Dermis microvascular lymphatic vessel endothelial cell (primary cell): ENCODE measurements around the gene LPO. TPM values are rescaled to one million over a fixed set of nuclear protein-coding genes. Genes with fewer than 3 reads are reported as not detected.

Experiments
- DNase-seq, 2 donors: peaks; one replicate each; pipeline versions ENCODE4 v3.0.0 to v3.0.0-alpha.2; 2010; ENCODE audit warnings: low read depth in 2 of 2
- total RNA-seq: library from RNA; depleted of rRNA; stranded (reverse); fragments of >200 nt; gene quantifications from 2 replicates; pipeline ENCODE4 v1.2.1, GENCODE V29; 2014

LPO gene
- total RNA-seq, 1 donor from 2014 or later, result not detected

DNA sequence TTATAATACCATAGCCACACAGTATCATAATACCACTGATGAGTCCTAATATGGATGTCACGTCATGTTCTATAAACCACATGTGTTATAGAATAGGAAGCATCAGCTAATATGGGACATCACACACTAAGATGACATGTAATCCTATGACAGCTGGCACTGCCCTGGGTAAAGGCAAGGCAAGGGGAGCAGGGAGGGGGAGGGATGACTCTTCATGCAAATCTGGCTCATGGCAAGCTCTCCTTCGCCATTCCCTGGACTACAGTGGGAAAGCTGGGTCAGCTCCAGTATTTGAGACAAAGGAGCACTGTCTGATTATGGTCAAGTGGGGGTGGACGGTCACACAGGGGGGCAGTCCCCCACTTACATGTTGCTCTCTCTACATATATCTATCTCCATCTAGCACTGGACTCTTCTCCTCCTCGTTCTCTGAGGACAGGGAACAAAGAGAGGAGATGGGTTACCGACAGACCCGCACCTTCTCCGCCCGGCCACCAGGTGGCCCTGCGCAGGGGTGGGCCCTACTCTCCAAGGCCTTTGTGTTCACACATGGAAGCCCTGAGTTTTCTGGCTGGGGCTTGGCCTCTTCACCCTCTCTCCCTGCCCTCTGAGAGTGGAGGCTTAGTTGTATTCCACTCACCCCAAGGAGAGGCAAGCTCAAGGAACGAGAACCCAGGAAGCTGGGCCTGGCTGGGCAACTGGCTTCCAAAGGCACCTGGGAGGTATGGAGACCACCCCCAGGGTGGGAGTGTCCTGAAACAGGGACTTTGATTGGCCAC, 65.8 kb downstream of the LPO start:
- DNase-seq, result peak in 1 of 2 donors; percentile 36

DNA sequence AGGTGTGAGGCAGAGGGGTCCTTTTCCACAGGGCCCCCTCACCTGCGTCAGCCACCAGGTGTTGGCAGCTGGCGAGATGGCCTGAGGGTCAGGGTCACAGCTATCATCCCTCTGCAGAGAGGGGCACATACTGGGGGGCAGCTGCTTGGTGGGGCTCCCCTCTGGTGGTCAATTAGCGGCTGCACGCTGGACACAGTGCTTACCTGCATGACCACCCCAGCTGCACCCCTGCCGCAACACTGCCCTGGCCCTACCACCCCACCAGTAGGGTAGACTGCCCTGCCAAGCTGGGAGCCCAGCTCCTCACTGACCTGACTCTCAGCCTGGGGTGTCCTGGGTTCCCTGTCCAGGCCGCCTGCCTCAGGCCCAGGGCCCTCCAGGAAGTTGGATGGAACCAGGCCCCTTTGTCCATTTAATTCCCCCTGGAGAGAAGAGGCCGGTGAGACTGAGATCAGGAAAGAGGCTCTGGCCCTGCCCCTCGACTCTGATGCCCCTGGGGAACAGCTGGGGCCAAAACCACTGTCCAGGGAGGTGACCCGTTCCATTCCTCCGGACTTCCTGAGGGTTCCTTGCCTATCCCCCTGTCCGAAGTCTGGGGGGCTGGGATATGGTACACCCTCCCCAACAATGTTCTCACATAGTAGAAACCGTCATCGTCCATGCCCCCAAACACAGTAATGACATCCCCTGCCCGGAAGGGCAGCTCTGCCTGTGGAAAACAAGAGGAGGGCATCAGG, 66.5 kb downstream of the LPO start:
- no peak for DNase-seq

DNA sequence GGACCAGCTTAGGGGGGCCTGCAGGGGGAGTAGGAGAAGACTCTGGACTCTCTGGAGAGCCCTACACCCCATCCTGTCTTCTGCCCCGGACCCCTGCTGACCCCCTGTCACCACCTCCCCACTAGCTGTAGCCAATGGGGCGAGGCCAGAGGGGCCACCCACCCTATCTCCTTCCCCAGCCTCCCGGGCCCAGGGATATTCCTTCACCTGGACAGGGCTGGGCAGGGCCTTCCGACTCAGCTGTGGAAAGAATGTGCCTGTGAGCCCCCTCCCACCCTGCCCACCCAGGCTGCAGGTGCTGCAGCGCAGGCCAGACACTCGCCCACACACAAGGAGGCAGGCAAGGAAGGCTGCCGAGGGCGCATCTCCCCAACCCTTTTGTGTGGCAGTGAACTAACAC, 67.2 kb downstream of the LPO start:
- DNase-seq, result no peak

DNA sequence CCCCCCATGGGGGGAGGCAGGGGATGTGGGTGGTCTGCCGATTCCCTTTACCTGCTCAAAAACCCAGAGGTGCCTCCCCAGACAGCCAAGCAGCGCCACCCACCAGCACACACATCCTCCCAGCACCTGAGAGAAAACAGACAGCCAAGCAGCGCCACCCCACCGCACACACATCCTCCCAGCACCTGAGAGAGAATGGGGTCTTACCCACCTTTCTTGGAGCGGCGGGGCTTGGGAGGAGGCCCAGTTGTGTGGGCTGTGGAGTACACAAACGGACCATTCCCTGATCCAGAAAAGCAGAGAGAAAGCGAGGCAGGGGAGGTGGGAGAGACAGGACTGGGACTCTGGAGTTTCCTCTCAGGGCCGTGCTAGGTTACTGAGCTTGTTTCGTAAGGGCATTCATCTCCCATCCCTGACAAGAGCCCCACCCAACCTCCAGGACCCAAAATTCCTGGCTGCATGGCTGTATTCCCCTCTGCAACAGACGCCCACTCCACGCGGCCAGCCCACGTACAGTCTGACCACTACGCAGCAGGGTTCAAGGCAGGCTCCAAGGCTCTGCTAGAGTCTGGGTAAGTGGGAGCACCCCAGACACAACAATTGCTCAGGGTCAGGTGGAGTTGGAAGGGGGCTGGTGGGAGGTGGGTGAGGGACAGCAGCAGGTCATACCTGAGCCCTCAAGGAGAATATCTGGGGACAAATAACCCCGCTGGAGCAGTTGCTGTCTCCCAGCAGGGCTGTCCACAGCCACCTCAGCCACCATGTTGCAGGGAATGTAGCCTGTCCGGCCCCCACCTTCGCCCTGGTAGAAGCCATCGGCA, 68.0 kb downstream of the LPO start:
- no peak for DNase-seq

DNA sequence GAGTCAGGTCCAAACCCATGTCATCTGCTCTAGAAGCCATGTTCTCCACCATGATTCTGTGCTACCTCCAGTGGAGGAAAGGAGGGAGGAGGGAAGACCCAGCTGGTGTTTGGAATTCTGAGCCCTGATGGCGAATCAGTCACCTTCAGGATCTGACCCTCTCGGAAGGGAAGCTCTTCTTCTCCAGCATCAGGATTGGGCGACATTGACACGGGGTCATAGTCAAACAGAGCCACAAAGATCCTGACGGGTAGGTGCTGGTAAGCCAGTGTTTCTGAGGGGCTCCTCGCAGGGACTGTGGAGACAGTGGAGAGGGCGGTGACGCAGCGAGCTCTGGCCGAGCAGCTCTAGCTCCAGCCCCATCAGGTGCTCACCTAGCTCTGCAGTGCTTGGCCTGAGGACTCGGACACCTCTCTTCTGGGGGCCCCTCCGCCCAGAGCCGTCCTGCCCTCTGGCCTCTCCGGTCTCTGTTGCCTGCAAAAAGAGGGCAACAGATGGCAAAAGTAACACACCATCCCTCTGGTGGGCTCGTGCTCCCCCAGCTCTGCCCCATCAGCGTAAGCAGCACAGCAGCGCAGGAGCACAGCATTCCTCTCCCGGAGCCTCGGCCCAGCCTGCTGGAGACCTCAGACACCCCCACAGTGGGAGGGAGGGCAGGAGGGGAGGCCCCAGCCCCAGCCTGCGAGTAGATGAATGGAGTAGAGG, 69.2 kb downstream of the LPO start:
- no peak for DNase-seq

DNA sequence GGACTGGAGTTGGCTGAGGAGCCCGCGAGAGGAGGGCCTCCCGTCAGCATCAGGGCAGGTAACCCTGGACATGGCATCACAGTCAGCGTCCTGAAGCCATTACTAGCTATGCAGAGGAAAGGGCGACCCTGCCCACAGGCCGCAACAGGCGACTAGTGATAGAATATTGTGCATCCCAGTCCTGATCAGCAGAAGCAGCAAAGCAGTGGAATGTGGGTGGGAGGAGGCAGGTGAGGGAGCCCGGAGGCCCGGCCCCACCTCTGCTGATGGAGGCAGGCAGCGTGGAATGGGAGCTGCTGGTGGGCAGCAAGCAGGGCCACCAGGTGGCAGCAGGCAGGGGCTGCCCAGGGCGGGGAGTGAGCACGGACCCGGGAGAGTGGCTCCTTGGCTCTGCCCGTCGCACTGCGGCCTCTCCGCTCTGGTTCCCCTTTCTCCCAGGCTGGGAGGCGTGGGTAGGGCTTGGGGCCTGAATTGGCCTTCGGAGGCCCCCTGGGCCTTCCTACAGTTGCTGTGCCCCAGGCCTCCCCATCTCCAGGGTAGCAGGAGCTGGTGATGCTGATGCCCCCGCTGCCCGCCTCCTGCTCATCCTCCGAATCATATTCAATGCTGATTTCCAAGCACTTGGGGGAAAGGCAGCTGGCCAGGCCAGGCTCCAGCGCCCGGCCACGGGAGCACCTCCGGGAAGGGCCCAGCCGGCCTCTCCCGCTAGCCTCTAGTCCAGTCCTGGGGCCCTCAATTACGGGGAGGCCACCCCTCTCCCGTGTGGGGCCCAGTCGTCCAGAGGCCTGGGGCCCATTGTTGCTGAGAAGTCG, 70.0 kb downstream of the LPO start:
- DNase-seq, result peak in 1 of 2 donors; percentile 24

DNA sequence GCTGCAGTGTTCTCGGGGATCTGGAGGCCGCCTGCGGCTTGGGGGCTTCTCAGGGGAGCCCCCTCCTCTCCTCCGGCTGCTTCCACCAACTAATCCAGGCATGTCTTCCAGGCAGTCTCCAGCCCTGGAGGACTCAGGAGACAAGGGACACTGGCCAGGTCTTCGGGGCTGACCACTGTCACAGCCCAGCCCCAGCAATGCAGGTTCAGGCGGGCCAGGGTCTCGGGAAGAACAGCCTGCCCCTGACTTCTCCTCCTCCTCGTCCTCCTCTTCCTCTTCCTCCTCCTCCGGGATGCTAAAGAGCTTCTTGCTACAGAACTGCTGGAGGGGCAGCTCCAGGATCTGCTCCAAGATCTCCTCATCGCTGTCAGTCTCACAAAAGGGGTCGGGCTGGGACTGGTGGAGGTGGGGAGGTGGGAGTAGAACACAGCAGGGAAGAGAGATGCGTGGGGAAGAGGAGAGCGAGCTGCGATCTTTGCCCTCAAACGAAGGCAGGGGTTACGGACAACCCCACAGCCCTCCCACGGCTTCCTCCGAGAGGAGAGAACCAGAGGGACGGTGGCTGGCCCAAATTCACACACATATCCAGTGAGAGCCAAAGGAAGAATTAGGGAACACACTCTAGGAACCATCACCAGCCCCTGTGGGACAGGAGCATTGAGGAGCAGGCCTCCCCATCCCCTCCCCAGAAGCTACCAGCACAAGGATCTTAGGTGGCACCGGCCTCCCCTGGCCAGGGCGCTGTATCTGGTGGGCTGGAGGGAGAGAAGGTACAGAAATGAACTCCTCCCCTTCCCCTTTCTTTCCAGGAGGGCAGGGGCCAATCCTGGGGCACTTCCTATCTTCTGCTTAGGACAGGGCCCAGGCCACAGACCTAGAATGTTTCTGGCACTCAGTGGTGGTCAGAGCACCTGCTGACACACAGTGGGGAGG, 70.9 kb downstream of the LPO start:
- no peak for DNase-seq

DNA sequence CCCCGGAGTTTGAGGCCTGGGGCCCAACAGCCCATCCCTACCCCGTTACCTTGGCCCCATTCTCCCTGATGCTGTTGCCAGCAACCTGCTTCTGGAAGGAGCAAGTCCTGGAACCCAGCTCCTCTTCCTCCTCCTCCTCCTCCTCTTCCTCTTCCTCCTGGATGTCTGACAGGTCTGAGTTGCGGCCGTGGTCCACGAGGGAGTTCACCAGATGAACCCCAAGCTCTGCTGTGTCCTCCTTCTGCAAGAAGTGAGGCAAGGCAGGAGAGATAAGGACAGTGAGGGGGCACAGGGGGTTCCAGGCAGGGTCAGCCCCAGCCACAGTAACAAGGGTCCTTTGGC, 71.5 kb downstream of the LPO start:
- DNase-seq, result no peak

DNA sequence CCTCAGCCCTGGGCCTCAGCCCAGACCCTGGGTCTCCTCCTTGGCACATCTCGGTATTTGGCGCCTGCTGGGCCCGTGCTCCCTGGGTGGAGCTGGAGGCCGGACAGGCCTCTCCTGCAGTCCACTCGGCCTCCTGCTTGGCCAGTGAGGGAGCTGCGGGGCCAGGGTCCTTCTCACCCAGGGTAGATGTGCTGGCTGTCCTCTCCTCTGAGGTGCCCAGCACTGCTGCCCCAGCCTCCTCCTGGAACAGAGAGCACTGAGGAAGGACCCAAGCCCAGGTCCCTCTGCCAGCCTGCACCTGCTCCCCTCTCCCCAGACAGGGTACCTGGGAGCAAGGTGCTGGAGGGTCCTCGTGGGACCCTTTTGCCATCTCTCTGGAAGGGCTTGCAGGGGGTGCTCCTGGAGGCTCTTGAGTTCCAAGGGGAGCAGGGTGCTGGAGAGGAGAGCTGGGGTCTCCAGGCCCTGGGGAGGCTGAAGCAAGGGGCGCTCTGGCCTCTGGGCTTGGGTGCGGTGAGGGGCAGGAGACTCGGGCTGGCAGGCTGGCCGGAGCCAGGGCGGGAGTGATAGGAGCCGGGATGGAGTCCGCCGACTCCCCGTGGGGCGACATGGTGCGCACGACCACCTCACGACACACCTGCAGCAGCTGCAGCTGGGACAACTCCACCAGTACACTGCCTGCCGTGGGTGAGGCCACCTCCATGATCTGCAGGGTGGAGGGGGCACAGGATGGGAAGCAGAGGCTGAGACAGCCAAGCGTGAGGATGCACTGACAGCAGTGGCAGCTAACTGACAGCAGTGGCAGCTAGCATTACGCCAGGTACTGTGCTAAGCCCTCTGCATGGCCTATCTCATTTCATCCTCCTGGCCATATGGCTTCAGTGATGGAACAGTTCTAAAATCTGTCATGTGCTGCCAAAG, 72.4 kb downstream of the LPO start:
- no peak for DNase-seq

DNA sequence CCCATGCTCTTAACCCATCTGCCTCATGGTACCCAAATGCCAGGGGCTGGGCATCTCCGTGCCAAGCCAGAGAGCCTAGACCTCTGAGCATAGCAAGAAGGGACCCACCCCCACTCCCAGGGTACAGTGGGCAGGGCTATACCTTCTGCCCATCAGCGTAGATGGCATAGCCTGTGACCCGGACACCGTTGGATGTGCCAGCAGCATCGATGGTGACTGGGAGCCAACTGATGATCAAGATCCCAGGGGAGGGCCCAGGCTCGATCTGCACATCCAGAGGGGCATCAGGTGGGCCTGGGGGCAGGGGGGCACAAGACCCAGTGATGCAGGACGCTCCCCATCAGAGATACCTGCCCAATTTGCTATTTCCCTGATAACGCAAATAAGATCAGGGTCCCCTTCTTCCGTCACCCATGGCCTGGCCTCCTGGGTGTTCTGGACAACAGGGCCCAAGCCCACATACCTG, 73.1 kb downstream of the LPO start:
- no peak for DNase-seq

DNA sequence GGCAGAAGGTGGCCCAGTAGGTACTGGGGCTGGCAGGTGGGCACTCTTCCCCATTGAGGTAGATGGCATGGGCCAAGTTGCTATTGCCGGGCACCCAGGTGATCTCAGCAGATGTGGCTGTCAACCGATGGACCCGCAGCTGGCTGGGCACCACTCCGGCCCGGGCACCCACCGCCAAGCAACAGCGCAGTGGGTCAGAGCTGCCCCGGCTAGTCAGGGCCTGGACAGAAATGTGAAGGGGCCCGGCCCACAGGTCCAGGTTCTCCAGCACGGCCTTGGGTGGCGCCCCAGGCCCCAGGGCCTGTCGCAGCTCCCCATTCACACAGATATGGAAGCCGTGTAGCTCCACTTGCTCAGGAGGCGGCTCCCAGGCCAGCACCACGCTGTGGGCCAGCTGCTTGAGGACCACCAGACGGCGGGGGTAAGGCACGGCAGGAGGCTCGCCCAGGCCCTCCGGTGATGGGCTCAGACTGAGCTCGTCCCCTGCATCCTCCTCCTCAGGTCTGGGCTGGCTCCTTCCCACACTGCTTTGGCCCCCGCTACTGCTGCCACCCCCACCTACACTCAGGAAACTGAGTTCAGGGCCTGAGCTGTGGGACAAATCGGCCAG, 73.7 kb downstream of the LPO start:
- DNase-seq, result no peak

DNA sequence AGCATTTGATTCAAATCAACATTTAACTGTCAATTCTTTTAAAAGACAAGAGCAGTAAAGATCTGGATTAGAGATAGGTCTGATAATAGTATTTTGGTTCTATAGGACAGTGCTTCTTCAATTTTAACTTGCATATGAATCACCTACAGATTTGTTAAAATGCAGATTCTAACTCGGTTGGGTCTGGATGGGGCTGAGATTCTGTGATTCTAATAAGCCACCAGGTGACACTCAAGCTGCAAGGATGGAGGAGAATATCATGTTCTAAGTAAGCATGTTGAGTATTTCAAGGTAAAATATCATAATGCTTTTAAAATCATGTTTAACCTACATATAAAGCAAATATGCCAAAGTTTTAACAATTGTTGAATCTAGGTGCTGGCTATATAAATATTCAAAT, 74.4 kb downstream of the LPO start:
- DNase-seq, result no peak

DNA sequence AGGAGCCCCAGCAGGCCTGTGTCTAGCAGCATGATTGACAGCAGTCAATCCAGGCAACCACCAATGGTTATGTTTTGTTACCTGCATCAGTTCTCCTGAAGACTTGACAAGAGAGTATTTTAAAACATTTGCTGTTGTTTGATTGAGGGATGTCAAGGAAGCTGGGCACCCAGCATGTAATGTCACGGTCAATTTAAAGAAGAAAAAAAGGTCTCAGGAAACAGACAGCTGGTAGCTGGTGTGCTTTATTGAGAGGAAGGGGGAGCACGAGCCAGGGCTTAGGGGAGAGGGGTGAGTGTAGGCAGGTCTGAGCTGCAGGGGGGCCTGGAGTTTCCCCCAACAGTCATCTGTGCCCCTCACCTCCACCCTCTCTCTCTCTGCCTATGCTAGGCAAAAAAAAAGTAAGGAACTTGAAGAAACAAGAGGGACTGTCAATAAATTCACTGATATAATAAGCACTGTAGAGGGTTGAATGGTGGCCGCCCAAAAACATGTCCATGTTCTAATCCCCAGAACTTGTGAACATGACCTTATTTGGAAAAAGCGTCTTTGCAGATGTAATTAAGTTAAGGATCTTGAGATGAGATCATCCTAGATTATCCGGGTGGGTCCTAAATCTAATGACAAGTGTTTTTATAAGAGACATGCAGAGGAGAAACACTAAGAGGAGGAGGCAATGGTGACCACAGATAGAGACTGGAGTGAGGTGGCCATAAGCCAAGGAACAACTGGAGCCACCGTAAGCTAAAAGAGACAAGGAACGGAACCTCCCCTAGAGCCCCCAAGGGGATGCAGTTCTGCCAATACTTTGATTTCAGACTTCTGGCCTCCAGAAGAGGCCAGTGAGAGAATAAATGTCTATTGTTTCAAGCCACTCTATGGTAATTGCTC, 75.7 kb downstream of the LPO start:
- DNase-seq, result no peak

DNA sequence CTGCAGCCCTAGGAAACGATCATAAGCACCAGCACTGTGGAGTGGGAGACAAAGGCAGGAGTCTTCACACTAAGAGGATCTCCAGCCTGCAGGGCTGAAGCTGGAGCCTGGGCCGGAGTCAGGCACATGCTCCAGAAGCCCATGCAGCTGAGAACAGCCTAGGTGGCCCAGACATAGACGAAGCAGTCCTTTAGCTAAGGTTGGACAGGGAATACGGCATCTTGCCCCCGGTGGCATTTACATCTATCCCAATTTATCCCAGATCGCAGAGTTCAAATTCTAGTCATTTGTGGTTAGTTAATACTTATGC, 76.3 kb downstream of the LPO start:
- no peak for DNase-seq

DNA sequence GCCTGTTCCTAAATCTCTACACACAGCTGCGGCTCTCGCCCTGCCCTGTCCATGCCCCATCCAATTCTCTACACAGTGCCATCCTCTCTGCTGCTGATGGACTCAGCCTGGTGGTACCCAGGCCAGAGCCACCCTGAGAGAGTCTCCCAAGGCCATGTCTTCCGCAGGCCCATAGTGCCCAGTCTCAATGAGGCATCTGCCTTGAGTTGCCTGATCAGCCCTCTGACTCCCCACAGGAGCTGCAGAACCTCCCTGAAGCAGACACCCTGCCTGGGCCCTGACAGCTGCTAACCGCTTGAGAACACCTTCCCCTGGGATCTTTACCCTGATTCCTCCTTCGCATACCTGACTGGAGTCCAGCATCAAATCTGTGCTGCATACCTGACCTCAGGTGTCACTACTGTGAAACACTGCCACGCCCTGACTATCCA, 76.9 kb downstream of the LPO start:
- no peak for DNase-seq

DNA sequence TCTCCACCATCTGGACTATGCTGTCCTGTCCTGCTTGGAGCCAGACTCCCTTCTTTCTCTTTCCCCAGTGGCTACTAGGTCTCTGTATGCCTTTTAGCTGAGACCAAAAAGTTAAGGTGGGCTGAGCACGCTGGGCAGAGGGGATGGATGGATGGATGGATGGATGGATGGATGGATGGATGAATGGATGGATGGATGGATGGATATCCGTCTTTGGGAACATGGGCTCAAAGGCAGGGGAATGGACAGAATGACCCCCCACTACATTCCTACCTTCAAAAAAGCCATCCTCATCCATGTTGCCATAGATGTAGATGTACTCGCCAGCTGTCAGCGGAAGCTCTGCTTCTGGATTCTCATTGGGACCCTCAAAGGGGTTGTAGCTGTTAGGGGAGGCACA, 77.4 kb downstream of the LPO start:
- DNase-seq, result no peak

DNA sequence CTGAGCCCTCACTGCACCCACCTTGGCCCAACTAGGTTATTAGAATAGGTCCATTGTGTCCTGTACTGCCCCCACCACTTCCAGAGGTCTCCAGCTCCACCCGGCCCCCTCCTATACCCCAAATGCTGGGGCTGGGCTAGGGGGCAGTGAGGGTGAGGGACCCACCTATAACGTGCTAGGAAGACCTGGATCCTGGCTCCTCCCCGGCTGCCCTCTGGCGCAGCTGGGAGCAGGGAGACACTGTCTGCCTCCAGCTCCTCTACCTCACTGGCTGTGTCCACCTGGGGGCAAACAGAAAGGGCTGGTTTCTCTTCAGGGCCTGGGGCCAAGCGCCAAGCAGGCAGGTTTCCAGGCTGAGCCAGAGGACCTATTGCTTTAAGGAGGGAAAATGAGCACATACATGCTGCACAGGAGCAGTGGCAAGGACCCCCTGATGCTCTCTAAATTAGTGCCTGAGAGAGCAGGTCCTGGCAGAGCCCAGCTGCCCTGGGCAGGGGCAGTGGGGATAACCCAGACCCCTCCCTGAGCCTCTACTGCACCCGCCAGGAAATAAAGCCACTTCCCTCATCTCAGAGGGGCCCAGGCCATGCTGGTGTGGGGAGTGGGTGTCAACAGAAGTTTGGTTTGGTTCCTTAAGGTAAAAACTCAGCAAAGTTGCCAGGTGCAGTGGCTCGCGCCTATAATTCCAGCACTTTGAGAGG, 78.0 kb downstream of the LPO start:
- DNase-seq, result no peak
